Measurements from ENCODE around the gene TAS2R1.

TAS2R1 gene

DNA sequence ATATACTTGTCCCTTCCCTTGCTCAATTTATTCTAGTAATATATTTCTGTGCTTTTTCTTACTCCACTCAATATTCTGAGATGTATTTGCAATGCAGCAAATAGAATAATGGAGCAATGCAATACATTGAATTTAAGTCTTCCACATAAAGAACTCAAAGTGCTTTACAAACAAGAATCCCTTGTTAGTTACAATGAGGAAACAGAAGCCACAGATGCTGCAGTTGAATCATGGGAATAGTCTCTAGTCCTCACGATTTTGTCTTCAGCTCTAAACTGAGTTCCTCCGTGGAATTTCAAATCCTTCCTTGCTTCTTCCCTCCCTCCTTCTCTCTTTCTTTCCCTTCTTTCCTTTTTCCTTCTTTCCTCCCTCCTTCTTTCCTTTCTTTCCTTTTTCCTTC, 12.5 kb upstream of the TAS2R1 start:
- TF ChIP-seq, protein P1, sequence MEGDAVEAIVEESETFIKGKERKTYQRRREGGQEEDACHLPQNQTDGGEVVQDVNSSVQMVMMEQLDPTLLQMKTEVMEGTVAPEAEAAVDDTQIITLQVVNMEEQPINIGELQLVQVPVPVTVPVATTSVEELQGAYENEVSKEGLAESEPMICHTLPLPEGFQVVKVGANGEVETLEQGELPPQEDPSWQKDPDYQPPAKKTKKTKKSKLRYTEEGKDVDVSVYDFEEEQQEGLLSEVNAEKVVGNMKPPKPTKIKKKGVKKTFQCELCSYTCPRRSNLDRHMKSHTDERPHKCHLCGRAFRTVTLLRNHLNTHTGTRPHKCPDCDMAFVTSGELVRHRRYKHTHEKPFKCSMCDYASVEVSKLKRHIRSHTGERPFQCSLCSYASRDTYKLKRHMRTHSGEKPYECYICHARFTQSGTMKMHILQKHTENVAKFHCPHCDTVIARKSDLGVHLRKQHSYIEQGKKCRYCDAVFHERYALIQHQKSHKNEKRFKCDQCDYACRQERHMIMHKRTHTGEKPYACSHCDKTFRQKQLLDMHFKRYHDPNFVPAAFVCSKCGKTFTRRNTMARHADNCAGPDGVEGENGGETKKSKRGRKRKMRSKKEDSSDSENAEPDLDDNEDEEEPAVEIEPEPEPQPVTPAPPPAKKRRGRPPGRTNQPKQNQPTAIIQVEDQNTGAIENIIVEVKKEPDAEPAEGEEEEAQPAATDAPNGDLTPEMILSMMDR (IDR thresholded peaks at IDR 0.05; ENCODE audit: extremely low read depth, missing control alignments), result no peak
- DNase-seq (ENCODE audit: low spot score), result no peak

DNA sequence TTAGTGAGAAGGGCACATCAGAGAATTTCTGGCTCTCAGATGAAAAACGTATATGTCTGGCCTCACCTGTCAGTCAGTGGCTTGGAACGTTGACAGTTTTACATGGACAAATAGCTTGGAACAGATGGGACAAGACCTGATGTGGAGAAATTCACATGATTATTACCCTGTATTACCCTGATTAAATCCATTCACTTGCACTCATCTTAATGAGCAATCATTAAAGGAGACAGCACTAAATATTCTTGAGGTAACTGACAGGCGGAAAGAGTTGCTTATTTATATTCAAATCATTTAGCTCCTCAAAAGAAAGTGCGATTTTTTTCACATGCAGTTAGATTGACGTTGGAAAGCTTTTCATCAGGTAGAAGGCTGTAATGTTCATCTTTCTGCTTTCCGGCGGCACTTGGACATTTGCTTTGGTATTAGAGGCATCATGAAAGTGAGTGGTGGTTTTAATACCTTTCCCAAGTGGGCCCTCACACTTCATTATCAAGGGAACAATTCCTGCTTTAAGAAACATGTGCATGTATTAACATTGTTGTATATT, 11.7 kb upstream of the TAS2R1 start:
- DNase-seq (ENCODE audit: low spot score), result no peak
- TF ChIP-seq, protein P1 (IDR thresholded peaks at IDR 0.05; ENCODE audit: extremely low read depth, missing control alignments), result no peak

DNA sequence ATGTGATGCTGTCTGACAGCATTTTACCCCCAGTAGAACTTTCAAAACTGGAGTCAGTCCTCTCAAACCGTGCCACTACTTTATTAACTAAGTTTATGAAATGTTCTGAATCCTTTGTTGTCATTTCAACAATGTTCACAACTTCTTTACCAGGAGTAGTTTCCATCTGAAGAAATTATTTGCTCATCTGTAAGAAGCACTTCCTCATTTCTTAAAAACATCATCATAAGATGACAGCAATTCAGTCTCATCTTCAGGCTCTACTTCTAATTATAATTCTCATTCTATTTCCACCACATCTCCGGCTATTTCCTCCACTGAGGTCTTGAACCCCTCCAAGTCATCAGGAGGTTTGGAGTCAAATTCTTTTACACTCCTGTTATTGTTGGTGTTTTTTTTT, 2.3 kb upstream of the TAS2R1 start:
- DNase-seq (ENCODE audit: low spot score), result no peak

DNA sequence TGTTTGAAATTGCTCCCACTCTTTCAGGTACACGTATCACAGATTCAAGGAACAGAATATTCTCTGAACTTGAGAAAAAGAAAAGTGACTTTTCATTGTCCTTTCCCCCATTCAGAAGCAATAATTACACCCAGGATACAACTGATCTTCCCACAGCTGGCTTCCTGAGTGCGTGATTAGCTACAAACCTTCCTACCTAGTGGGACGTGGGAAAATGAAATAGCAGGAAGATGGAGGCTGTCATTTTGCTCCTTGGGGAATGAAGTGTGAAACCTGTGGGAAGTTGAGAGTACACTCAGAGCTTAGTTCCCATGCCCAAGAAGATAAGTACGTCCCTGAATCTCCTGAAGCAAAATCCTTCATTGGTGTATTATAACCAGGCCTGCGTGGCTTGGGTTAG, 2.6 kb downstream of the TAS2R1 start:
- TF ChIP-seq, protein P1 (IDR thresholded peaks at IDR 0.05; ENCODE audit: extremely low read depth, missing control alignments), result no peak
- no peak for DNase-seq (ENCODE audit: low spot score)

More for the DNA sequence above, 2.3 kb upstream of the TAS2R1 start:
- TF ChIP-seq, protein P1 (IDR thresholded peaks at IDR 0.05; ENCODE audit: extremely low read depth, missing control alignments), result no peak

GRCh38 chr5:9626955-9627354, 3.2 kb downstream of the TAS2R1 start:
- no peak for DNase-seq (ENCODE audit: low spot score)
- TF ChIP-seq, protein P1 (IDR thresholded peaks at IDR 0.05; ENCODE audit: extremely low read depth, missing control alignments), result no peak

GRCh38 chr5:9625731-9626130, 4.4 kb downstream of the TAS2R1 start:
- DNase-seq (ENCODE audit: low spot score), result no peak

DNA sequence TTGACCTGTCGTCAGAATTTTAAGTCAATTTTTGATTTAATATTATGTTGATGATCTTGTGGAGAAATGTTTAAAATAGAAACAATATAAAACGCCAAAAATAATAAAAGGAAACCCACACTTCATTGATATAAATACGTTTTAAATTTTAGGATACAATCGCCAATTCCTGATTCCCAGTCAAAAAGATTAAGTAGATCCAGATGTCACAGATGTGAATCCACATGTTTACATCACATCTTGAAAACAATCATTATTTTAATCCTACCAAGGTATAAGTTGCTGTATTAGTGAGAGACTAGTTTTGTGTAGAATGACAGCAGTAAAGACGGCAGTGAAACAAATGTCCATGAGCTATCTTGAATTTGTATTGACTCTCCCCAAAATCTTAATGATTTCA, 4.9 kb downstream of the TAS2R1 start:
- TF ChIP-seq, protein P1 (IDR thresholded peaks at IDR 0.05; ENCODE audit: extremely low read depth, missing control alignments), result no peak
- no peak for DNase-seq (ENCODE audit: low spot score)

More at GRCh38 chr5:9625731-9626130, 4.4 kb downstream of the TAS2R1 start:
- TF ChIP-seq, protein P1 (IDR thresholded peaks at IDR 0.05; ENCODE audit: extremely low read depth, missing control alignments), result no peak
